HG02840 (cell line): ENCODE results near the gene IQSEC1.

Experiments
- ATAC-seq: cut with Tn5 transposase; IDR thresholded peaks from one replicate; pipeline ENCODE4 v1.9.1; 2021; ENCODE audit warnings: mild to moderate bottlenecking, moderate library complexity, moderate number of reproducible peaks; ENCODE audit not compliant: unreplicated experiment, low FRiP score

Gene IQSEC1

DNA sequence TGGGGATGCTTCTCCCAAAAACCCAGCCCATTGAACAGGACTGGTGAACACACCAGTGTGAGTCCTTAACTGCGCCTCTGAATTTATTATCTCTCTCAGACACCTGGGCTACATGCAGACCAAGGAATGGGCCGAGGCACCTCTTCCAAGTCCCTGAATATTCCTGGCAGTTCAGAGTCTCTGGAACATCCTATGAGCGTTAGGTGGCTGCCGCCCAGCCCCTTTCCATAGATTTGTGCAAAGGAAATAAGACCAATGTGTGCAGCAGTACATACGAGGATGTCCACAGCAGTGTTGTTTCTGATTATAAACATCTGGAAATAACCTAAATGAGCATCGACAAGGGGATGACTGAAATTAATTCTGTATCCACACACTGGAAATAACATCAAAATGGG is 127.0 kb downstream of the IQSEC1 start:
- no peak for ATAC-seq

- ATAC-seq: no peak
Measured at GRCh38 chr3:12944849-12945248, 128.4 kb downstream of the IQSEC1 start.

- ATAC-seq: no peak
Measured at GRCh38 chr3:12944413-12944812, 128.8 kb downstream of the IQSEC1 start.

DNA sequence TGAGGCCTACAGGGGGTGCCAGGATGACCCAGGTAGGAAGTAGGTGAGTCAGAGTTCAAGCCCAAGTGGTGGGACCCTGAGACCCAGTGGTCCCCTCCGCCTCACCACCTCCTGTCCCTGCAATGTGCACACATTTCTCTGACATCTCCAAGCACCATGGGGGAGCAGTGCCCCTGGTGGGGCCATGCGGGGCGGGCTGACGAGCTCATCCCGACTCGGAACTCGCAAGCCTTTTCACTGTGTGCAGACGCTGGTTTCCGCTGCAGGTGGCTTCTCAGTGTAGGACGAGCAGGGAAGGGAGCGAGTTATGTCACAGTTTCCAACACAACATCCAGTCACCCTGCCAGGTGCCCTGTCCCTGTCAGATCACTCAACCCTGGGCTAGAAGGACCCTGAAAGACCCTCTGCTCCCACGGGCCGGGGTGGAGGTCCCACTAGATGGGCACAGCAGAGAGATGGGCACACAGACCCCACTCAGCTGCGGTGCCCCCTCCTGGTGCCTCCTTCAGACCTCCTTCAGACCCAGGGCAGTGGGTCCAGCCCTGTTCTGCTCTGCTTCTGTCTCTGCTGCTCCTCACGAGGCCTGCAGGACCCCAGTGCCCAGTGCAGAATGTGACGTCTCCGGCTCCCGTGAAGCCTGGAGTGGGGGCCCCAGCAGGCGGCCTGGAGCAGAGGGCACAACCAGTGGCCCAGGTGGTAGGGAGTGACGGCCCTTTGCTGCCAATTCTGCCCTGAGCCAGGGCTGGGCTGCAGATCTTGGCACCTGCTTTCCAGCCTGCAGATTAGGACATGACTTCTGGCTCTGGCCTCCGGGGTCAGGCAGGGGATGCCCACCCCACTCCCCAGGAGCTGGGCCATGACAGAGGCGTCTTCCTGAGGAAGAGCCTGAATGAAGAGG is 129.9 kb downstream of the IQSEC1 start:
- ATAC-seq: no peak

DNA sequence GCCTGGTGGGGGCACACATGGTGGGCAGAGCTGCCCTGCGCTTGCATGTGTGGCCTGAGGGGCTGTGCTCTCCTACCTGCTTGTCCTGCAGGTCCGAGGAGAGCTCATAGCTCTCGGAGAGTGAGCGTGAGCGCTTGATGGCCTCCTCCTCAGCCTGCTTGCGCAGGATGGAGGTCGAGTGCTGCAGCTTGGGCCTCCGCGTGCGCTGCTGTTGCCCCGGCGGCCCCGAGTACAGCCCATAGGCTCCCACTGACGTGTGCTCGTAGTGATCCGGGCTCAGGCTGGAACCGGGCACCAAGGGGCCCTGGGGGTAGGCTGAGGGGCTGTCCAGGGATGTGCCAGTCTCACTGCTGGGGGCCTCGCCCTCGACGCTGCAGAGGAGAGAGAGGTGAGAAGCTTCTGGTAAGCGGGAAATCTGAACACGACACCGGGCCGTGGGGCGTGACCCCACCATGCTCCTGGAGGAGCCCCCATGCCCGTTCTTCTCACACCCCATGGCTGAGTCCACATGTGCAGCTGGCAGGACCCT is 131.7 kb downstream of the IQSEC1 start:
- no peak for ATAC-seq

DNA sequence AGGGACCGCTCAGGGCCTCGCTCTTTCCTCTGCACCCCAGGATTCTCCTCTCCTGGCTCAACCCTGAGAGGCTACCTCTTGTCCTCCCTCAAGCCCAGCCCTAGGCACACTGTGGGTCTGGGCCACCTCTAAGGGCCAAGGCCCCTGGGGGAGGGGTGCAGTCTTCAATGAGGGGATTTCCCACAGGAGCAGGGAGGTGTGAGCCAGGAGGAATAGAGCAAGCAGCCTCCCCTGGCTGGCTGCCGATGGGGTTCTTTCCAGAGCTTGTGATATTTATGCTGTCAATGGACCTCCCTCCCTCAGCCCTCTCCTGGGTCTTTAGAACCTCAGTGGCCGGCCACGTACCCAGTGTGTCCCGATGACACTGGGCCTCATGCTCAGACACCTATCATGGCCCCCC is 132.4 kb downstream of the IQSEC1 start:
- no peak for ATAC-seq

DNA sequence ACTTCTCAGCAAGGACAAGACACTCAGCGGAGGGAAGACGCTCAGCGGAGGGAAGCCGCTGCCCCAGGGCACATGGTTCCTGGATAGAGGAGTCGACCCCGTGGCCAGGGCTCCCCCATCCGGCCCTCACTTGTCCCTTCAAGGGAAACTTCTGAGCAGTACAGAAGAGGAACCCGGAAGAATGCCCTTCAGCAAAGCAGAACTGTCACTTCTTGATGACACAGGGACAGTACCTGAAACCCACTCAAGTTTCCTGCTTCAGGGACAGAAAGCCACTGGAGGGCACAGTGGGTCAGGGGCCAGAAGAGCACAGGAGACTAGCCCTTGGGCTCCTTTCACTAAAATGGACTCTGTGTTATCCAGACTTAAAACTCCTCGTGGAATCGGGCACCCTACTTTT is 134.1 kb downstream of the IQSEC1 start:
- ATAC-seq: no peak

GRCh38 chr3:12938258-12938711 is 134.9 kb downstream of the IQSEC1 start:
- ATAC-seq: no peak

DNA sequence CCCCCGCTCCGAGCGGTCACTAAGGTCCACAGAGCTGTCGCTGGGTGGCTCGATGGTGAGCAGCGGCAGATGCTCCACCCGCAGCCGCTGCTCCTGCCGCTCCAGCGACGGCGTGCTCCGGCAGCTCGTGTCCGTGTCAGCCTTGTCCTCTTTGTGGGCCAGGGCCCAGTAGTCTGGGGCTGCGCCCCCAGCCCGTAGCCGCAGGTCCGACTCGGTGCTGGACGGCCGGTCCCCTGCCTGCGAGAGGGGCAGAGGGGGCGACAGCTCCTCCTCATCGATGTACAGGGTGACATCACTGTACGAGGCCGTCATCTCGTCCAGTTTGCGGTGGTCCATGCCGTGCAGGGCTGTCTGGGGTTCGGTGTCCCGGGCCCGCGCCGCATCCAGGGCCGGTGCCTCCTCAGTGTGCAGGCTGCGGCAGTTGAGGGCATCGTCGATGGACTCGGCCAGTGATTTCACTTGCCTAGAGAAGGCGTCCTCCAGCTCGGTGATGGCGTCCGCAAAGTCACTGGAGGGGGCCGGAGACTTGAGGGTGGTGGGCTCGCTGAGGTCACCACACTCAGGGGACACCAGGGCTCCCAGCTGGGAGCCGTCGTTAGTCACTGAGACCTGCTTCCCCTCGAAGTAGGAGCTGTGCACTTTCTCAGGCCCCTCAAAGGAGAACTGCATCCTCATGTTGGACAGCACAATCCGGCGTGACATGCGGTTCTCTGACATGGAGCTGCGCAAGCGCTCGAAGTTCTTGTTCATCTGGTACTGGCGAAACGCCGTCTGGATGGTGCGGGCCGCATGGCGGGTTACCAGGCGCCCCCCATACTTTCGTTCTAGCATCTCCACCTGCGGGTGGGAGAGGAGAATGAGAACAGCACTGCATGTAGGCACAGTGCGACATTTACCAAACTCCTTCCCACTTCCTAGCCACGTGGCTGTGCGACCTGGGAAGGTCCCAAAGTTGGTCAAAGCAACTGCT is 137.1 kb downstream of the IQSEC1 start:
- ATAC-seq: no peak

DNA sequence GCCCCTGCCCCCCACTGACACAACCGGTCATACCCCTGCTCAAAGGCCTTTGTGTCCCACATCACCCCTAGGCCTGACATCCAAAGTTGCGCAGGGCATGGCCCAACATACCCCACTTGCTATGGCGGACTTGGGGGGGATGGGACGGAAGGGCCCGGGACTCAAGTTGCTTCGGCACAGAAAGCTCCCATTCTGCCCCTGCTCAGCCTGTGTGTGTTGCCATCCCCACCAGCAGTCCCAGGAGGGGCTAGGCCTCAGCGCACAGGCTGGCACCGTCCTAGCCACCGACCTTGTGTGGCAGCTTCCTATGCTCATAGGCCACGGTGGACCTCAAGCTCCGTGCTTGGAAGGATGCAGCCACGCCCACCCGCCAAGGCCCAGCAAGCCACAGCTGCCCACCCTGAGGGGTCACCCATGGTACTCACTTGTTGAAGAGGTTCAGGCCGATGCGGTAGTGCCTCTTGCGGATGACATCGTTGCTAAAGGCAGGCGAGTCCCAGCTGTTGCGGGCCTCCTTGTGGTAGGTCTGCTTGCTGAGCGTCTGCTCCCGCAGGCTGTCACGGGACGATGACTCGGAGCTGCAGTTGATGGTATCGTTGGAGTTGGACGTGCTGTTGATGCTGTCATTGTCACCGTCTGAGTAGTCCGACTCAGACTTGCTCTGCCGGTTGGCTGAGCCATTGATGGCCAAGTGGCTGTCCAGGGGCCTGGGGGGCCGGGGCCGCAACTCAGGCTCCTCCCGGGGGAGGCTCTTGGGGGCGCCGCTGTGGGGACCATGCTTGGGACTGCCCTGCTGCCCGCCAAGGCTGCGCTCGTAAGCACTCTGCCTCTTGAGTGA is 138.0 kb downstream of the IQSEC1 start:
- no peak for ATAC-seq

DNA sequence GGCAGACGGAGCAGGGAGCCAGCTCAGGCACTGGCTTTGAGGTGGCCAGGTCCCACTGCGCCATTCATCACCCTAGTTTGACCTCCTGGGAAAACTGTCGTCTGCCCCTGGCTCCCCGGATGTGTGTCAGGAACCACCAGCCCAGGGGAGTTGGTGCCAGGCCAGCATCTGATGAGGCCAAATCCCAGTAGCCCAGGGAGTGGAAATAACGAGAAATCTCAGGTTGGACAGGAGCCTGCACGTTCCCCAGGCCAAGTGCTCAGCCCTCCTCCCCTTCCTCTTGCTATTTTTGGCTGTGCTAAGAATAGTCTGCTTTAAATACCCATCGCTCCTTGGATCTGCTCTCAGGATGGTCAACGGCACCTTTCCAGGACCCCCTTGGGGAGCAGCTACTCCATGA is 138.8 kb downstream of the IQSEC1 start:
- ATAC-seq: no peak

- no peak for ATAC-seq
Measured at GRCh38 chr3:12933901-12934300, 139.3 kb downstream of the IQSEC1 start.

- ATAC-seq: no peak
Measured at GRCh38 chr3:12932754-12933153, 140.5 kb downstream of the IQSEC1 start.

GRCh38 chr3:12932347-12932746 is 140.9 kb downstream of the IQSEC1 start:
- no peak for ATAC-seq

- ATAC-seq: no peak
Measured at GRCh38 chr3:12931273-12931905, 141.8 kb downstream of the IQSEC1 start.

GRCh38 chr3:12929801-12930200 is 143.4 kb downstream of the IQSEC1 start:
- no peak for ATAC-seq

GRCh38 chr3:12926660-12927059 is 146.6 kb downstream of the IQSEC1 start:
- no peak for ATAC-seq

GRCh38 chr3:12925648-12926047 is 147.6 kb downstream of the IQSEC1 start:
- no peak for ATAC-seq

DNA sequence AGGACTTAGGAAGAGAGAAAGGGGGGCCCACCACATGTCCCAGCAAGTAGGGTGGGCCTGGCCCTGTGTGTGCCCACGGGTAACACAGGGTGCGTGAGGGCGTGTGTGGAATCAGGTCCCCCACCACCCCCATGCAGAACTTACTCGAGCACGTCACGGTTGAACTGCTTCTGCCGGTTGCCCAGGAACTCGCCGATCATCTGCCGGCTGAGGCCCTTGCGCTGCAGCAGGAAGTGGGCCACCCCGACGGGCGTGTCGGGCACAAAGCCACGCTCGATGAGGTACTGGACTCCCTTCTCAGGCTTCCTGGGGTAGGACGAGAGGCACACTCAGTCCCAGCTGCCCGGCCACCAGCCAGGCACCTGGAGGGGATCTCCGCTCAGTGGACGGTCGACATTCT is 148.8 kb downstream of the IQSEC1 start:
- no peak for ATAC-seq
